MG63 (cell line): Measurements from ENCODE around the gene FAM107B. TPM values are rescaled to one million over a fixed set of nuclear protein-coding genes. Genes with fewer than 3 reads are reported as not detected.

Experiments used
- DNase-seq: peaks from one replicate; pipeline ENCODE4 v3.0.0-alpha.2; 2020
- H3K27me3 ChIP-seq: fragments of 250-450 bp; sonication (Bioruptor Pico); 2 replicates; pipeline ENCODE4 v1.5.1; 2020; ENCODE audit warnings: mild to moderate bottlenecking, moderate library complexity
- H3K36me3 ChIP-seq: fragments of 250-450 bp; sonication (Bioruptor Pico); 2 replicates; pipeline ENCODE4 v1.5.1; 2020; ENCODE audit warnings: mild to moderate bottlenecking, moderate library complexity
- H3K4me3 ChIP-seq: fragments of 250-450 bp; sonication (Bioruptor Pico); 2 replicates; pipeline ENCODE4 v1.5.1; 2020; ENCODE audit warnings: mild to moderate bottlenecking, moderate library complexity
- H3K9me3 ChIP-seq: fragments of 250-450 bp; sonication (Bioruptor Pico); 2 replicates; pipeline ENCODE4 v1.5.1; 2020; ENCODE audit warnings: mild to moderate bottlenecking, moderate library complexity
- total RNA-seq: library from RNA; depleted of rRNA; stranded (reverse); fragments of >200 nt; shearing (Covaris generic); gene quantifications from 2 replicates; pipeline ENCODE4 v1.2.3, GENCODE V29; 2014; ENCODE audit warnings: low replicate concordance

The FAM107B gene
- total RNA-seq, 1 experiment from 2014 or later = 62.0 TPM

GRCh38 chr10:14543046-14543903, 231.4 kb downstream of the FAM107B start:
- DNase-seq = no peak
- peaks cover 37% of the 10 kb centered on the region for H3K36me3 ChIP-seq
- H3K27me3 ChIP-seq = no peaks in the 10 kb centered on the region
- no peak overlapping the region for H3K4me3 ChIP-seq
- no peaks in the 10 kb centered on the region for H3K9me3 ChIP-seq

GRCh38 chr10:14541379-14541778, 233.3 kb downstream of the FAM107B start:
- no peak for DNase-seq
- Histone ChIP-seq H3K36me3 (peaks cover 42% of the 10 kb centered on the region), H3K4me3 (no peak overlapping the region), H3K9me3 (no peaks in the 10 kb centered on the region), H3K27me3 (no peaks in the 10 kb centered on the region)

DNA sequence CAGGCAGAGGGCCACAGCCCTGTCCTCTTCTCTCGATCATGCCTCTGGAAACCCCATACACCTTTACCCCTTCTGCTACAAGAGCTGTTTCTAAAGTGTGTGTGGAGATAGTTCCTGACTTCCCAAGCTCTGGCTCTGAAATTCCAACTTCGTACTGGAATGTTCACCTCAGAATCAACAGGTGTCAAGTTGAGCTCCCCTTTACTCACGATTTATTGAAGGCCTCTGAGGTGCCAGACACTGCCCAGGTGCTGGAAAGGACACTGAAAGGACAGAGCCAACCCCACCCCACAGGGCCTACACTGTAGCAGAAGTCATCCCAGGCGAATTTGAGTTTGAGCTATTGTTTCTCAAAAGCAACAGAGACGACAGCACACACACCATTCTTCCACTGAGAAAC, 234.1 kb downstream of the FAM107B start:
- Histone ChIP-seq H3K9me3 (no peaks in the 10 kb centered on the region), H3K4me3 (no peak overlapping the region), H3K27me3 (no peaks in the 10 kb centered on the region), H3K36me3 (peaks cover 44% of the 10 kb centered on the region)
- DNase-seq = no peak

DNA sequence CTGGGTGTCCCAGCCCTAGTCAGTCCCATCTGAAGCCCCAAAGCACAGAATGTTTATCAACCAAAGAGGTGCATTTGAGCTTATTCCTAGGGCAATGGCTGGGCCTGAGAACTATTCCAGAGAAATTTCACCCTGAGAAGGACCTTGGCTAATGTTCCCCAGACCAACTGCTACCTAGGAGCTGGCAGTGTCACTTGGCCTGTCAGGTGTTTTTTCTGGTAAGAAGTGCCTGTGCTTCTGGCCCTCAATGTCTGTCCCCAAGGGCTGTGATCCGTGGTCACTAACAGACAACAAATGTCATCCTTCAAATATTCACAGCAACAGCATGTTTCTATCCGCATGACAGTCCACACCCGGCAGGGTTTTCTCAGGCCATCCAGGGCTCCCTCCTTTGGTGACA, 234.6 kb downstream of the FAM107B start:
- Histone ChIP-seq H3K27me3 (no peaks in the 10 kb centered on the region), H3K9me3 (no peaks in the 10 kb centered on the region), H3K36me3 (peaks cover 45% of the 10 kb centered on the region), H3K4me3 (no peak overlapping the region)
- DNase-seq = no peak

- H3K9me3 ChIP-seq = no peaks in the 10 kb centered on the region
- H3K36me3 ChIP-seq = peaks cover 46% of the 10 kb centered on the region
- H3K27me3 ChIP-seq = no peaks in the 10 kb centered on the region
- no peak overlapping the region for H3K4me3 ChIP-seq
- no peak for DNase-seq
These were observed 235.5 kb downstream of the FAM107B start for GRCh38 chr10:14539176-14539575.

DNA sequence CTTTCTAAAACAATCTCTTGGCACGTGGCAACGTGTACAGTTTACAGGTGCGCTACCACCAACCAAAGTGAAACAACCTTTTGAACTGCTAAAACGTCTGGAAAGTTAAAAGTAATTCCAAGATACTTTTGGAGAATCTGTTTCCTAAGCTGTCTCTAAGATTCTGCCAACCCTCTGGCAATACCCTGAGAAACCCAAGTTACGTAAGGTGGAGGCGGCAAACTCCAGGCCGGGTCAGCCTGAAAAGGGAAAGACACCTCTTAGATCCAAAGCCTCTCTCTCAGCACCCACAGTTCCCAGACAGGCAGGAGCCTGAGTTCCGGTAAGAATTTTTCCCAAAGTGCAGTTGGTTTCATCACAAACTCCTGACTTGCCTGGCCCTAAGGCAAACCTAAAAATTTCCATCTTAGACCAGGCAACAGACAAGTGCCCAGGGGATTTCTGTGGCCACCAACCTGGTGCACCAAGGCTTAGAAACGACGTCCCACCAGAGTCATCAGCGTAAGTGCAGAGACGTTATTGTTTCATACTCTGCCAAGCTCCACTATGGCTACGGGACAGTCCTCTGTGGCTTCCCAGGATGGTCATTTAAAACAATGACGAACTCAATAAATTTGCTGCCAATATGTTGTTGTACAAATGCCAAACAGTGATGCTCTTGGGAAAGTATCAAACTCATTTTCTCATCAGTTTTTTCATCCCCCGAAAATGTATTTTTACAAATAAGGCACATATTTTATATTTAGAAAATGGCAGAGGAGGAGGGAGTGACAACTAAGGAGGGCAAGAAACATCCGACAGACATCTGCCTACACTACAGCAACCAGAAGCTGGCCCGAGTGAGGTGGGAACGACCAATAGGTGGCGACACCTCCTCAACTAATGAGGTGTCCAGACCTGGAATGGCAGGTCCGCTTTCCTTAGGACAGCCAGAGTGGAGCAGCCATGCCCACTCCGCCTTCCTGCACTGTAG, 238.2 kb downstream of the FAM107B start:
- no peak overlapping the region for H3K4me3 ChIP-seq
- H3K36me3 ChIP-seq = peaks cover 49% of the 10 kb centered on the region
- no peaks in the 10 kb centered on the region for H3K27me3 ChIP-seq
- DNase-seq = peak; percentile 50
- no peaks in the 10 kb centered on the region for H3K9me3 ChIP-seq

DNA sequence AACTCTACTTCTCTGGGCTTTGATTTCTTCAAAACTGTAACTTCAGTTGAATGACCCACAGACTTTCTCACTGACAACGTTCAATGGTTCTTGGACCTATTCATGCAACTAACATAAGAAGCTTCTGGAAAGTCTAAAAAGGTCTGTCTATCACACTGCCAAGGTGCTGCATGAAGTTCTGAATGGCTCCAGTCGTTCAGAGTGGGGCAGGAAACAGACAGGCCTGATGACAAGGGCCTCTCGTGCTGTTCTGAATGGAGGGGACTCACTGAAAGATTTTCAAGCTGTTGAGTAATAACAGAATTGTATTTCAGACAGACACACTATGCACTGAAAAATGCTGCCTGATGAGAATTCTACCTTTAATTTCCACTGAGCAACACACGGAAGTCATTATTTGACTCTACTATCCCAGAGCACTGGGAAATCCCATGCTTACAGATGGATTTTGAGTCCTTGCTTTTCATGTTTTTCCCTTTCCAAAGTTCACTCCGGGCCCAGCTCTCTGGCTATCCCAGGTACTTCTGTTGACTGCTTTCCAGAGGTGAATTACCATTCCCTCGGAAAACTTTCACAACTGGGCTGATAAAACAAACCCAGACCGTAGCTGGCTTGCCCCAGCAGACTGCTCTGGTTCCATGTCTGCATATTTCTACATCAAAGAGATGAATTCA, 239.1 kb downstream of the FAM107B start:
- peaks cover 46% of the 10 kb centered on the region for H3K36me3 ChIP-seq
- no peaks in the 10 kb centered on the region for H3K9me3 ChIP-seq
- H3K4me3 ChIP-seq = no peak overlapping the region
- DNase-seq = no peak
- H3K27me3 ChIP-seq = no peaks in the 10 kb centered on the region

- H3K36me3 ChIP-seq = peaks cover 52% of the 10 kb centered on the region
- no peaks in the 10 kb centered on the region for H3K27me3 ChIP-seq
- H3K9me3 ChIP-seq = no peaks in the 10 kb centered on the region
- H3K4me3 ChIP-seq = no peak overlapping the region
- no peak for DNase-seq
These were observed 240.5 kb downstream of the FAM107B start for GRCh38 chr10:14534152-14534551.

- no peak overlapping the region for H3K4me3 ChIP-seq
- no peak for DNase-seq
- H3K27me3 ChIP-seq = no peaks in the 10 kb centered on the region
- peaks cover 55% of the 10 kb centered on the region for H3K36me3 ChIP-seq
- H3K9me3 ChIP-seq = no peaks in the 10 kb centered on the region
These were observed 241.4 kb downstream of the FAM107B start for GRCh38 chr10:14533295-14533694.

GRCh38 chr10:14532473-14533251, 242.0 kb downstream of the FAM107B start:
- Histone ChIP-seq H3K27me3 (no peaks in the 10 kb centered on the region), H3K36me3 (peaks cover 51% of the 10 kb centered on the region), H3K4me3 (no peak overlapping the region), H3K9me3 (no peaks in the 10 kb centered on the region)
- no peak for DNase-seq

- Histone ChIP-seq H3K36me3 (peaks cover 53% of the 10 kb centered on the region), H3K4me3 (no peak overlapping the region), H3K9me3 (no peaks in the 10 kb centered on the region), H3K27me3 (no peaks in the 10 kb centered on the region)
- DNase-seq = no peak
These were observed 242.7 kb downstream of the FAM107B start for GRCh38 chr10:14531974-14532373.

DNA sequence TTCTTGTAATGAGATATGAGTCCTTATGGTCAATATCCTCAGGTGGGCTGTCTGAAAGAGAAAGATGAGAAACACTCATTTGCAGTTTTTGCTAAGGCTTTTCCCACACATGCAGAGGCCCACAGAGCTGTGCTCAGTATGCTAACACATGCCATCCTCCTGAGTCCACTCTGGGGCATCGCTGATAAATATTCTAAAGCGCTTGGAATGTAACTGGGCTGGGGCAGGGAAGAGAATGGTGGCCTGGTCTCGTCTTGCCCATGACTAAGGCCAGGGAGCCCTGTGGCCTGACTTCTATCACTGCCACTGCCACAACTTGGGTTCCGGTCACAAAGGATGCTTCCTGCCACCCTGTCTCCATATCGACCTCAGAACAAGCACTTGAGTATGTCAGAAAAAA, 244.2 kb downstream of the FAM107B start:
- peaks cover 51% of the 10 kb centered on the region for H3K36me3 ChIP-seq
- H3K9me3 ChIP-seq = no peaks in the 10 kb centered on the region
- no peak for DNase-seq
- no peaks in the 10 kb centered on the region for H3K27me3 ChIP-seq
- no peak overlapping the region for H3K4me3 ChIP-seq

GRCh38 chr10:14529351-14529750, 245.3 kb downstream of the FAM107B start:
- H3K36me3 ChIP-seq = peaks cover 45% of the 10 kb centered on the region
- H3K4me3 ChIP-seq = no peak overlapping the region
- DNase-seq = no peak
- H3K9me3 ChIP-seq = no peaks in the 10 kb centered on the region
- H3K27me3 ChIP-seq = no peaks in the 10 kb centered on the region

GRCh38 chr10:14528450-14528849, 246.2 kb downstream of the FAM107B start:
- H3K4me3 ChIP-seq = no peak overlapping the region
- H3K36me3 ChIP-seq = peaks cover 39% of the 10 kb centered on the region
- no peaks in the 10 kb centered on the region for H3K9me3 ChIP-seq
- no peak for DNase-seq
- H3K27me3 ChIP-seq = no peaks in the 10 kb centered on the region

GRCh38 chr10:14527915-14528314, 246.8 kb downstream of the FAM107B start:
- Histone ChIP-seq H3K27me3 (no peaks in the 10 kb centered on the region), H3K9me3 (no peaks in the 10 kb centered on the region), H3K36me3 (peaks cover 39% of the 10 kb centered on the region), H3K4me3 (no peak overlapping the region)
- no peak for DNase-seq

- Histone ChIP-seq H3K4me3 (no peak overlapping the region), H3K36me3 (peaks cover 34% of the 10 kb centered on the region), H3K27me3 (no peaks in the 10 kb centered on the region)
These were observed 247.4 kb downstream of the FAM107B start for GRCh38 chr10:14527134-14527844.

More at GRCh38 chr10:14527134-14527844, 247.4 kb downstream of the FAM107B start:
- H3K9me3 ChIP-seq = no peaks in the 10 kb centered on the region
- DNase-seq = no peak
